Urothelium cell line (cell line): Measurements from ENCODE around the gene WDR82.

Source experiments
- DNase-seq: peaks from one replicate; pipeline ENCODE4 v3.0.0; 2011; ENCODE audit warnings: low spot score, mixed read lengths
- FAIRE-seq: peaks from 2 replicates; lab custom pipeline; 2011; peaks lifted over from hg19 to GRCh38; lab: Jason Lieb, UNC

Gene WDR82

DNA sequence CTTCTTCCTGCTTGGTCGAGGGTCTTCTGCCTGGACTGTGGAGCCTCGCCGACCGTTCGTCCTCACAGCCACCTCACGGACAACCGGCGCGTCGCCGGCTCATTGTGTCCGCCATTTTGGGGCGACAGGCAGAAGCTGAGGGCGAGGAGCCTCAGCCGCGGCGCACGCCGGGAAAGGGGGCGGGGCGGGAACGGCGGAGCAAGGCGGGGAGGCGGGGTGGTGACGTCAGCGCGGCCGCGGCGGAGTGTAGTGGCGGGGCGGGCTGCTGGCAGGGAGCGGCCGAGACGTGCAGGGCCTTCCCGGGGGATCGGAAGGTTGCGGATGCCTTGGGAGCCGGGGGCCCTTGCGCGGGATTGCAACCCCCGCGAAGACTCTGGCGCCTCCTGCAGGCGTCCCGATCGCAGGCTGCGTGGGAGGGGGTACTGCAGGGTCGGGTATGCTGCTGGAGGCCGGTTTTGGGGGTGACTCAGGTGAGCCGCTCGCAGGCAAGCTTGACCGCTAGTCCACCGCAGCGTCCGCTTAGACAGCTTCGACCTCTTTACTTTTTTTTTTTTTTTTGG is at the start of gene WDR82:
TSS of gene WDR82 (minus strand) at position 140 of the 560 bp plus-strand sequence. CDS start 288 bp downstream, outside the sequence.
- DNase-seq (peak; percentile 99), FAIRE-seq (peak; percentile 96)

GRCh38 chr3:52327486-52328290 is 49.2 kb upstream of the WDR82 start:
- DNase-seq (no peak), FAIRE-seq (no peak)

DNA sequence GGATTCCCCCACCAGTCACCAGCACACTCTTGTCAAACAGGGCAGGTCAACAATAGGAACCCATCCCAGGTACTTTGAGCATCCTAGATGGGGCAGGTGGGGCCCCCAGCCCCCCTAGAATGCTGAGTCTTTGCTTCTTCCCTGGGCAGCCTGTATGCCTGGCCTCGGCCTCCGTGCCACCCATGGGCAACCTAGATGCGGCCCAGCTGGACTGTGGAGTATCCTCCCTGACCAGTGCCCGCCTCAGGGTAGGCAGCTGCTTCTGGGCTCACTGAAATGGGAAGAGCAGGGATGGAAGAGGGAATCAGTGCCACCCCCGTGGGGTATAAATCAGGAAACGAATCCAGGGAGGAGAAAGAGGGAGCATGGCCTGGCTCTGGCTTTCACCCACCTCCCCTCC is 48.5 kb upstream of the WDR82 start:
- no peak for FAIRE-seq
- no peak for DNase-seq

- FAIRE-seq, result no peak
These were observed 47.2 kb upstream of the WDR82 start for GRCh38 chr3:52325686-52326085.

DNA sequence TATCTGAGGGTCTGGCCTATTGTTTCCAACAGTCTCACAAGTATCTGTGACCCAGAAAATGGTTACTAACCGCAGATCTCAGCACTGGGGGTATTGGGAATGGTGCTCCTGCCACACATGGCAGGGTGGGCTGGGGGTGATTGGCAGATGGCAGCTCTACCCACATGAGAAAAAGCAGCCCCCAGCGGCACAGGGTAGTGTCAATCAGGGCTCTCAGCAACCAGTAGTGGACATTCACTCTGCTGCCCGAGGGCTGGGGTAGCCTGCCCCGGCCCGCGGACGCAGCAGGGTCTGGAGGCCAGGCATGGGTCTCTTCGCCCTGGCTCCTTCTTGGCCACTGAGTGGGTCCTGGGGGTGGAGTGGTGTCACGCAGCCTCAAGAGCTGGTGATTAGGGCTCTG is 46.2 kb upstream of the WDR82 start:
- FAIRE-seq, result no peak

More at GRCh38 chr3:52325686-52326085, 47.2 kb upstream of the WDR82 start:
- no peak for DNase-seq

GRCh38 chr3:52323526-52324295 is 45.3 kb upstream of the WDR82 start:
- DNase-seq (no peak), FAIRE-seq (no peak)

More for the DNA sequence above, 46.2 kb upstream of the WDR82 start:
- no peak for DNase-seq

GRCh38 chr3:52322466-52322865 is 44.0 kb upstream of the WDR82 start:
- no peak for FAIRE-seq
- no peak for DNase-seq

GRCh38 chr3:52321481-52321880 is 43.0 kb upstream of the WDR82 start:
- FAIRE-seq, result no peak

DNA sequence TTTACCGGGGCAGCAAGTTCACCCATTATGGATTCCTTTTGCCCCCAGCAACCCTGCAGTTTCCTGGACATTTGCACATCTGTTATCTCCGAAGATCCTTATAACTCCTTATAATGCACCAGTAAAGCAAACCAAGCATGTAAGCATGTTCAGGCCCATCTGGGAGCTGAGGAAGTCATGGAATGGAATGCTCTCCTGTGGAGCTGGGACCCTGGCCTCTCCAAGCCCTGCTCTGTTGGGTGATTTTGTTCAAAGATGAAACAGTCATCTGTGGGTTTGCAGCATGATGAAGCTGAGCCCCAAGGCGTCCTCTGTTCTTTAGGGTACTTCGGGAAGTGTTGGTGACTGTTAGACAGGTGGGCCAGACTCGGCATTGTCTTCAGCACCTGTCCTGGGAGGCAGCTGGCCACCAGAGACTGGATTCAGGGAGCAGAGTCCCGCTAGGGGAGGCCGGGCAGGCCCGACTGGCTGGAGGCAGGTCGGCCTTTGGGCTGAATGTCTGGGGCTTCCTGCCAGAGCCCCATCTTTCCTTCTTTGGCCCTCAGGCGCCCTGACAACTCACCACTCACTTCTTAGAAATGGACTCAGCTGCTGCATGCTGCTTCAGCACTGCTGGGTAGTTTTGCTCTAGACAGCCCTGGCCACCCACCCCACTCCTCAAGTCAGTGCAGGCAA is 41.6 kb upstream of the WDR82 start:
- DNase-seq (no peak), FAIRE-seq (no peak)

More at GRCh38 chr3:52321481-52321880, 43.0 kb upstream of the WDR82 start:
- no peak for DNase-seq

GRCh38 chr3:52318186-52318816 is 39.9 kb upstream of the WDR82 start:
- DNase-seq (no peak), FAIRE-seq (no peak)

- FAIRE-seq (no peak), DNase-seq (no peak)
These were observed 39.0 kb upstream of the WDR82 start for GRCh38 chr3:52317208-52318000.

DNA sequence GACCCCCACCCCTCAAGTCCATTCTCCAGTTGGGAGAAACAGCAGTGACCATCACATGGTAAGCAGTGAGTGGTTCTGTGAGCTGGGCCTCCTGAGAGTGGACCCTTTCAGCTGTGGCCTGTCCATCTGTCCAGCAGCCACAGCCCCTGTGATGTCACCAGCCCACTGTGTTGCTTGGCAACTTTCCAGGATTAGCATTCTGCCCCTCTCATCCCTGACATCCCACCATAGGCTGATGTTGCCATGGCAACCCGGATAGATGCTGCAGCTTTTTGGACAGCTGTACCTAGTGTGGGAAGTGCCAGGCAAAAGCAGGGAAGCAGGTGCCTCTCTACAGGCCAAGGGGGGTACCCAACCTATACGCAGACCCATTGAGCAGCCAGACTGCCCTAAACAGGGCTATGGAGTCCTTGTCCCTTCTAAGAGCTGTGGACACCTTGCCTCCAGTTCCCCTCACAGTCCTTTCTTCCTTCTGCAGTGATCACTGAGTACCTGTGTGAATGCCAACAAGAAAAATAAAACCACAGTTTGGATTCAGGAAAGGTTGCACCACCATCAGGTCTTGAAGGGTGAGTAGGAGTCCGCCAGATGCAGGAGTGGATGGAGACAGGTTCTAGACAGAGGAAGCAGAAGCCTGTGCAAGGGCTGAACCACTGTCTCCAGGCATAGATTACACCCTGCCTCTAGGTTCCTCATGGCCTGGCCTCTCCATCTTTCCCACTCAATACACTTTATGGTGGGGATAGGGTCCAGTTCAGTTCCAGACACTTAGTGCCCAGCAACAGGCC is 37.7 kb upstream of the WDR82 start, which contains the start of gene DNAH1:
TSS of gene DNAH1 (plus strand) at position 343 of the 788 bp plus-strand sequence. CDS start 6,124 bp downstream, outside the sequence.
- no peak for DNase-seq
- FAIRE-seq, result no peak

DNA sequence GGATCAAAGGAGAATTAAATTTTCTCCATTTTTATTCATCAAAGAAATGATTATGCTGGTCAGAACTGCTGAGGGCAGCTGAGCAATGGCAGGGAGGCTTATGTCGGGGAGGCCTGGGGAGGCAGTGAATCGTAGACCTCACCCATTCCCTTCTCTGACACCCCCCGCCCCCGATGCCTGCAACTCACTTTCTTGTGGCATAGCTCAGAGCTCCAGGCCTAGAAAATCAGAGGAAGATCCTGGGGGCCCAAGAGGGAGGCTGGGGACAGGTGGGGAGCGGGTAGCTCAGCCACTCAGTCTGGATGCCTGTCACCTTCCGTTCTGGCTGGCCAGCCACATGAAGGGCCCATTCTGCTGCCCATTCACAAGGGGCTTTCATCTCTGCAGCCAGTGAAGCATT is 36.6 kb upstream of the WDR82 start:
- DNase-seq (no peak), FAIRE-seq (no peak)

DNA sequence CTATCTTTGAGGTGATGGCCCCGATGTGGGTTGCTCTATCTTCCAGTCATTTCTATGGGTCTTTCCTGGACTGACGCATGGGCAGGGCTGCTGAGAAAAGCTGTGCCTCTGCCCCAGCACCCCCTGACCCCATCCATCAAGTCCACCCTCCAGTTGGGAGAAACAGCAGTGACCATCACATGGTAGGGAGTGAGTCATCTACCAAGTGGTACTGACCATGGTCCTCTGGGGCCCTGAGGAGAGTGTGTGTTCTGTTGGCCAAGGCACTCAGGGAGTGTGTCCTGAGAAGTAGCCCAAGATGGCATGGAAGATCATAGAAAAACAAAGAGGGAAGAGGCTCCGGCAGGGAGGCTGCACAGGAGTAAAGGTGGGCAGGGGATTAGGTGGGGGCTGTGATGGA is 36.0 kb upstream of the WDR82 start:
- no peak for DNase-seq
- FAIRE-seq, result no peak

DNA sequence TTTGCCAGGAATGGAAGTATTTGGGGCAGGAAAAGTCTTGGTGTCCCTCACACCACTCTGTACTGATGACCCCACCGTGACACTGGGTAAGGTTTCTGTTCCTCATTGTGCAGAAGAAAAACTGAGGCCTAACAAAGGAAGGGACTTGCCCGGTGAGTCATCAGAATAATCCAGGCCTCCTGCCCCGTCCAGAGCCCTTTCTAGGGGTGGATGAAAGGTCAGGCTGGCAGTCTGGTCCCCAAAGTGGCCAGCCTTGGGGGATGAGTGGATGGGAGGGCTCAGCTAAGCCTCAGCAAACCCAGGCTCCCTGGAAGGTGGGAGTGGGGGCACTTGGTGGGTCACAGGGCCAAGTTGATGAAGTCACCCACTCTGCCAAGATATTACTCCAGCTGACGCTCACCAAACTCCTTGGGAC is 35.3 kb upstream of the WDR82 start:
- FAIRE-seq, result no peak
- DNase-seq, result no peak

- no peak for FAIRE-seq
These were observed 34.8 kb upstream of the WDR82 start for GRCh38 chr3:52313188-52313773.

GRCh38 chr3:52311576-52312119 is 33.2 kb upstream of the WDR82 start:
- no peak for FAIRE-seq

More at GRCh38 chr3:52313188-52313773, 34.8 kb upstream of the WDR82 start:
- DNase-seq, result no peak

More at GRCh38 chr3:52311576-52312119, 33.2 kb upstream of the WDR82 start:
- DNase-seq, result no peak
